HepG2 (cell line): ENCODE measurements around the gene AGRN. TPM values are rescaled to one million over a fixed set of nuclear protein-coding genes. Genes with fewer than 3 reads are reported as not detected.

Experiments used
- GATAD1 ChIP-seq: IDR thresholded peaks from 2 replicates; pipeline ENCODE4 v1.6.1; 2016; ENCODE audit warnings: missing genetic modification reagents, missing compliant biosample characterization
- MTF2 ChIP-seq: sonication (generic); formaldehyde crosslinking; IDR thresholded peaks from 2 replicates; pipeline ENCODE4 v1.5.0; 2020; ENCODE audit warnings: missing genetic modification reagents, borderline replicate concordance
- NCOA1 ChIP-seq: sonication (generic); formaldehyde crosslinking; IDR thresholded peaks from 2 replicates; pipeline ENCODE4 v1.9.0; 2021; ENCODE audit warnings: missing genetic modification reagents
- NPAS2 ChIP-seq: sonication (generic); formaldehyde crosslinking; IDR thresholded peaks from 2 replicates; pipeline ENCODE4 v1.8.0; 2022; ENCODE audit warnings: mild to moderate bottlenecking, missing genetic modification reagents, borderline replicate concordance
- POLR2AphosphoS5 ChIP-seq: IDR thresholded peaks from 2 replicates; pipeline ENCODE4 v1.6.1; 2012; ENCODE audit warnings: low read depth, low read length
- PTBP1 ChIP-seq: fragments of 200-400 bp; formaldehyde crosslinking; IDR thresholded peaks from 2 replicates; pipeline ENCODE4 v1.6.1; 2018; ENCODE audit warnings: low read length, low read depth; ENCODE audit not compliant: poor library complexity, severe bottlenecking
- SMARCC2 ChIP-seq: fragments of 450-650 bp; IDR thresholded peaks from 2 replicates; pipeline ENCODE4 v1.6.1; 2017; ENCODE audit warnings: antibody characterized with exemption, mild to moderate bottlenecking
- TP53 ChIP-seq: sonication (generic); formaldehyde crosslinking; conservative IDR thresholded peaks from 2 replicates; pipeline ENCODE4 v1.4.0; 2020; ENCODE audit warnings: missing genetic modification reagents
- ZBTB7A ChIP-seq: sonication (generic); formaldehyde crosslinking; IDR thresholded peaks from 2 replicates; pipeline ENCODE4 v1.8.0; 2022; ENCODE audit warnings: mild to moderate bottlenecking, missing genetic modification reagents
- ZNF670 ChIP-seq: sonication (generic); formaldehyde crosslinking; IDR thresholded peaks from 2 replicates; pipeline ENCODE4 v1.8.0; 2022; ENCODE audit warnings: mild to moderate bottlenecking, missing genetic modification reagents, borderline replicate concordance
- ZNF883 ChIP-seq: sonication (generic); formaldehyde crosslinking; IDR thresholded peaks from 2 replicates; pipeline ENCODE4 v1.5.1; 2020; ENCODE audit warnings: mild to moderate bottlenecking, missing genetic modification reagents; ENCODE audit errors: not compliant biosample characterization
- polyA plus RNA-seq, 8 experiments: library from polyadenylated mRNA; depleted of rRNA in 3 of 8; stranded (reverse) in 7 of 8; unstranded in 1 of 8; fragments of >200 nt; fragmentation: Illumina TruSeq in 4 of 8; extraction: Trizol in 4 of 8; gene quantifications; 2 replicates each; pipeline versions ENCODE4 v1.2.1 to v1.2.3, GENCODE V29; 2011 to 2016; ENCODE audit warnings: low read depth in 4 of 8, missing spikeins in 1 of 8, mixed read lengths in 1 of 8; ENCODE audit not compliant: insufficient read depth in 1 of 8
- total RNA-seq, 5 experiments: library from RNA; depleted of rRNA; stranded (reverse); fragments of >200 nt; fragmentation: Illumina TruSeq; extraction: Trizol; gene quantifications; 2 replicates each; pipeline ENCODE4 v1.2.3, GENCODE V29; 2016; ENCODE audit warnings: low read depth in 1 of 5
- TF ChIP-seq, protein P1 (sequence below): sonication (generic); formaldehyde crosslinking; IDR thresholded peaks from 2 replicates; pipeline ENCODE4 v1.8.0; 2023; ENCODE audit warnings: mild to moderate bottlenecking, missing genetic modification reagents
- TF ChIP-seq, protein P2 (sequence below): sonication (generic); formaldehyde crosslinking; IDR thresholded peaks from 2 replicates; pipeline ENCODE4 v1.4.0; 2020; ENCODE audit warnings: missing genetic modification reagents, borderline replicate concordance

AGRN gene
- total and polyA plus RNA-seq, 2 of the 13 experiments (the other 11 are each of a cell fraction or from before 2014, with no cell fraction given) = 29.8 to 65.2 TPM

DNA sequence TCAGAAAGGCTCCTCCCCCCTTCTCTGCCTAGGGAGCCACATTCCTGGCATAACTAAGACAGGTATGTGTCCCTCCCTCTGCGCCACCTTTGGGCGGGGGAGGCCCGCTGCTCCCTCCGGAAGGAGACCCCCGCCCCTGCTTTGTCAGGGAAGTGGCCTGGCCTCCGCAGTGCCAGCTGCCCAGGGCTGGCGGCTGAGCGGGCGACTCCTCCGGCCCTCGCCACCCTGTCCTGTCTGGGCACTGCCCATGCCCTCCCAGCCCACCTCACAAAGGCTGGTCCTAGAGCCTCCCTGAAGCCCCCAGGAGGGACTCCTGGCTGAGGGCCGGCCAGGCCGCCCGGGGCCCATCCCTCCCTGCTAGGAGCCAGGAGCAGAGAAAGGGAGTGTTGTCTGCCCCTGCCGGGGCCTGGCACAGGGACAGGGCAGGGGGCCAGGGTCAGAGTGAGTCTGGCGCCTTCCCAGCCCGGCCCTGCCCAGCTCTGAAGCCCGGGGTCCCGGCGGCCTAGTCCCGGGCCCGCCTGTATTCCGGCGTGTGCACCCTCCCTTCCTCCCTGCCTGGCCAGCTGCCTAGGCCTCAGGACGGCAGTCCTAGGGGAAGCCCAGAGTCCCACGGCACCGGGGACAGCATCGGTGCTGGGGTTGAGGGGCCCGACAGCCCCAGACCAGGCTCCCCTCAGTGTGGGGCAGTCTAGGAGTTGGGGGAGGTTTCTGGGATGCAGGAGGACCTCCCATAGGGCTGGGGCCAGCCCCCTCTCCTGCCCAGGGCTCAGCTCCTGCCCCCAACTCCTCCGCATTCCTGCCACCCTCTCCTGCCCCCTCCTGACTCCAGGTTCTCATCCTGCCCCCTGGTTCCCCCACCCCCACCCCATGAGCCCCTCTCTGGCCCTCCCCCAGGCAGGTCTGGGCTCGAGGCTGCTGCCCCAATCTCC, 5.1 kb downstream of the AGRN start (continued):
- TF ChIP-seq PTBP1 (no peak), ZNF670 (CRISPR knock-in tag) (no peak), ZNF883 (CRISPR knock-in tag) (no peak), TP53 (CRISPR knock-in tag) (no peak), GATAD1 (CRISPR knock-in tag) (no peak), NPAS2 (no peak), NCOA1 (no peak), SMARCC2 (no peak), POLR2AphosphoS5 (no peak), ZBTB7A (CRISPR knock-in tag) (peak; percentile 80; the same call in 1 of the 2 replicates), MTF2 (CRISPR knock-in tag) (no peak)
- TF ChIP-seq, protein P1, sequence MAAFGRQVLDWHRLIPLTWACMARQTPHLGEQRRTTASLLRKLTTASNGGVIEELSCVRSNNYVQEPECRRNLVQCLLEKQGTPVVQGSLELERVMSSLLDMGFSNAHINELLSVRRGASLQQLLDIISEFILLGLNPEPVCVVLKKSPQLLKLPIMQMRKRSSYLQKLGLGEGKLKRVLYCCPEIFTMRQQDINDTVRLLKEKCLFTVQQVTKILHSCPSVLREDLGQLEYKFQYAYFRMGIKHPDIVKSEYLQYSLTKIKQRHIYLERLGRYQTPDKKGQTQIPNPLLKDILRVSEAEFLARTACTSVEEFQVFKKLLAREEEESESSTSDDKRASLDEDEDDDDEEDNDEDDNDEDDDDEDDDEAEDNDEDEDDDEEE = no peak
- TF ChIP-seq, protein P2, sequence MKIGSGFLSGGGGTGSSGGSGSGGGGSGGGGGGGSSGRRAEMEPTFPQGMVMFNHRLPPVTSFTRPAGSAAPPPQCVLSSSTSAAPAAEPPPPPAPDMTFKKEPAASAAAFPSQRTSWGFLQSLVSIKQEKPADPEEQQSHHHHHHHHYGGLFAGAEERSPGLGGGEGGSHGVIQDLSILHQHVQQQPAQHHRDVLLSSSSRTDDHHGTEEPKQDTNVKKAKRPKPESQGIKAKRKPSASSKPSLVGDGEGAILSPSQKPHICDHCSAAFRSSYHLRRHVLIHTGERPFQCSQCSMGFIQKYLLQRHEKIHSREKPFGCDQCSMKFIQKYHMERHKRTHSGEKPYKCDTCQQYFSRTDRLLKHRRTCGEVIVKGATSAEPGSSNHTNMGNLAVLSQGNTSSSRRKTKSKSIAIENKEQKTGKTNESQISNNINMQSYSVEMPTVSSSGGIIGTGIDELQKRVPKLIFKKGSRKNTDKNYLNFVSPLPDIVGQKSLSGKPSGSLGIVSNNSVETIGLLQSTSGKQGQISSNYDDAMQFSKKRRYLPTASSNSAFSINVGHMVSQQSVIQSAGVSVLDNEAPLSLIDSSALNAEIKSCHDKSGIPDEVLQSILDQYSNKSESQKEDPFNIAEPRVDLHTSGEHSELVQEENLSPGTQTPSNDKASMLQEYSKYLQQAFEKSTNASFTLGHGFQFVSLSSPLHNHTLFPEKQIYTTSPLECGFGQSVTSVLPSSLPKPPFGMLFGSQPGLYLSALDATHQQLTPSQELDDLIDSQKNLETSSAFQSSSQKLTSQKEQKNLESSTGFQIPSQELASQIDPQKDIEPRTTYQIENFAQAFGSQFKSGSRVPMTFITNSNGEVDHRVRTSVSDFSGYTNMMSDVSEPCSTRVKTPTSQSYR (CRISPR knock-in tag) = peak; percentile 80
- TF ChIP-seq, all 625 proteins: peak for 17
